IPS-18a (cell line): ENCODE measurements around the gene PURA.

Experiments used
- H3K27ac ChIP-seq: one replicate; pipeline ENCODE4 v1.5.1; 2013; ENCODE audit warnings: low read length
- H3K27me3 ChIP-seq: one replicate; pipeline ENCODE4 v1.6.1; 2013; ENCODE audit warnings: mild to moderate bottlenecking, low read length; ENCODE audit not compliant: control insufficient read depth, insufficient read depth
- H3K36me3 ChIP-seq: one replicate; pipeline ENCODE4 v1.6.1; 2013; ENCODE audit warnings: low read depth, low read length; ENCODE audit not compliant: control insufficient read depth
- H3K4me1 ChIP-seq: one replicate; pipeline ENCODE4 v1.6.1; 2013; ENCODE audit warnings: low read depth, low read length; ENCODE audit not compliant: control insufficient read depth
- H3K4me3 ChIP-seq: one replicate; pipeline ENCODE4 v1.5.1; 2013; ENCODE audit warnings: low read length
- H3K9ac ChIP-seq: one replicate; pipeline ENCODE4 v1.6.1; 2013; ENCODE audit warnings: mild to moderate bottlenecking, low read length, moderate library complexity
- H3K9me3 ChIP-seq: one replicate; pipeline ENCODE4 v1.6.1; 2013; ENCODE audit warnings: low read depth, low read length; ENCODE audit not compliant: control insufficient read depth

PURA gene

DNA sequence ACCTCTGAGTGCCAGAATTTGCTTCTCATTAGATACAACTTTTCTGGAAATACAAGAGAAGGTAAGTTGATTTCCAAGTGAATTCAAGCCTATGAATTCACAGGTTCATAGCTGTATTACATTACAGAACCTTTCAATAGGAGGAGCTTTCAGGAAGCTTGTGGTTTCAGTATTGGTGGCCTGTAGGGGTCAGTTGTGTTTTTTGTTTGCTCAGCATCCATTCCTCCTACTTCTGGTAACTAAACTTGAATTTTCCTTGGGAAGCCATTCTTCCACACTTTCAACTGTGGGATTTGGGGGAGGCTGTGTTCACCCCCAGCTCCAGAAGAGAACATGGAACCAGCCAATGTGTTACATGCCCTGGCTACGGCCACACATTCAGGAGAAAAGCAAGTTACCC is 55.5 kb downstream of the PURA start:
- Histone ChIP-seq H3K9ac (no peak overlapping the region), H3K36me3 (no peaks in the 10 kb centered on the region), H3K4me1 (no peaks in the 10 kb centered on the region), H3K9me3 (no peaks in the 10 kb centered on the region), H3K27me3 (no peaks in the 10 kb centered on the region), H3K27ac (no peak overlapping the region), H3K4me3 (no peak overlapping the region)

DNA sequence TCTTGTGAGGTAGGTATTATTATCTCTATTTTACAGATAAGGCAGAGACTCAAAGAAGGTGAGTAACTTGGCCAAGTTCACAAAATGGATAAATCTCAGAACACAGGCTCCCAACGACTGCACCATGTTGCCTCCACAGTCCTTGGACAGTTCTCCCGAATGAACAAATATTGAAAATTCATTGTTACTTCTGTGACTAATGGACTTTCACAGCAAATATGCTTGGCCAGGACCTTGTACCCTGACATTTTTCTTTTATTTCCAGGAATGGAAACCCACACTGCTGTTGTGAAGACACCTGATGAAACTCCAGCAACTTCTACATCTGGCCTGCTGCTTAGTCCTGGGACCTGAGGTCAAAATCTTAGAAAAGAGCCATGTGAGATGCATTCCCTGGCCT is 58.6 kb downstream of the PURA start:
- Histone ChIP-seq H3K9me3 (no peaks in the 10 kb centered on the region), H3K9ac (no peak overlapping the region), H3K36me3 (no peaks in the 10 kb centered on the region), H3K27me3 (peaks cover 5% of the 10 kb centered on the region), H3K4me3 (no peak overlapping the region), H3K27ac (no peak overlapping the region), H3K4me1 (no peaks in the 10 kb centered on the region)

DNA sequence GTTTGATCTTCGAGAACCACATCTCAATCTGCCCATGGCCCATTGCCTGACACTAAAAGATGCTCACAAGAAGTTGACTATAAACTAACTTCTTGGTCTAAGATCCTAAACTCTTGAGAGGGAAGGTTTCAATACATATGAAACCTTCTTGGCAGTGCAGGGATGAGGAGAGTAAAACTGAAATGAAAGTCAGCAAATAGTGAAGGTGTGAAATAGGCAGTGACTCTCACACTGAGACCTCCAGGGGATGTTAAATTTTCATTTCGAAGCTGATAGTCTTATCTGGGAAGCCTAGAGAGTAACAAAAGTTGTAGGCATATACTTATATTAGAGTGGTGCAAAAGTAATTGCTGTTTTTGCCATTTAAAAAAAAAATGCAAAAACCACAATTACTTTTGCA is 60.1 kb downstream of the PURA start:
- H3K9me3 ChIP-seq: no peaks in the 10 kb centered on the region
- H3K4me3 ChIP-seq: peak overlapping the region; percentile 97
- no peak overlapping the region for H3K27ac ChIP-seq
- no peaks in the 10 kb centered on the region for H3K4me1 ChIP-seq
- H3K36me3 ChIP-seq: no peaks in the 10 kb centered on the region
- no peak overlapping the region for H3K9ac ChIP-seq
- H3K27me3 ChIP-seq: peaks cover 5% of the 10 kb centered on the region

DNA sequence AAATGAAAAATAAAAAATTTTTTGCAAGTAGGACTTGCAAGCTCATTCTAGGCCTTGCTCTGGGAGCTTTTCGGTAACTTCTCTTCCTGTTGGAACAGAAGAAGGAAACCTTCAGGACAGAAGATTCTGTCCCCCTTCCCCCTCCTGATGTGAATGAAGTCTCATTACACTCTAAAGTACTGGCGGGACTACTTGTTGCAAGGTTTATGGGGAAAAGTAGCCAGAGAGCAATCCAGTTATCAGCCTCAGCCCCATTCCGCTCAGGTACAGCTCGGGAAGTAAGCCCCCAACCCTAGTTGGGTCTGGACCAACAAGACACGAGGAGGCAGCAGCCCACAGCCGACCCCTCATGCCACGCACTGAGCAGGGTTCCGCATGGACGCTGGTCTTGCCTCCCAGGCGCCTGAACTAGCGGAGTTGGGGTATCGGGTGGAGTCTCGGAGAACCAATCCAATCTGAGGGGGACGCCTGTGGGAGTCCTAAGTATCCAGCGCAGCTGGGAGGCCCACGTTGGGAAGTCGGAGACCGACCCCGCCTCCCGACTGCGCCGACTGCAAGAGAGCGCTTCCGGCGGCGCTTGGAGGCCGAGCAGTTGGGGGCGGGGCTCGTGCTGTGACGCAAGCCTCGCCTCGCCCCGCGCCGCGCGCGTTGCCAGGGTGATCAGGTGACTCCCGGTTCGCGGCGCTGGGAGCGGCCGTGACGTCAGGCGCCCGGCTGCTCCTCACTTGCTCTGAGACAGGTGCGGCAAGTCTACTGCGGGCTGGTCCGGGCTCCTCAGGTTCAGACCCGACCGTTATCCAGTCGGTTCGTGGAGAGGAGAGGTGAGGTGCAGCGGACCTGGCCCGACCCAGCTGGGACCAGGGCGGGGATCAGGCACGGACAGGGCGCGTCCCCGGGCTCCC is 60.8 kb downstream of the PURA start, which contains the start of gene CYSTM1:
Gene CYSTM1 (plus strand): TSS at position 724 of the 902 bp plus-strand sequence. CDS start 19,278 bp downstream, outside the sequence.
- peak within 1 kb of the TSS; percentile 3 for H3K27ac ChIP-seq
- peak within 1 kb of the TSS; percentile 97 for H3K4me3 ChIP-seq

More for the DNA sequence above, 60.8 kb downstream of the PURA start, which contains the start of gene CYSTM1:
- no peaks in the 10 kb centered on the region for H3K9me3 ChIP-seq
- H3K9ac ChIP-seq: peak within 1 kb of the TSS; percentile 73
- H3K36me3 ChIP-seq: no peaks in the 10 kb centered on the region
- peaks cover 5% of the 10 kb centered on the region for H3K27me3 ChIP-seq
- no peaks in the 10 kb centered on the region for H3K4me1 ChIP-seq
